B cell (primary cell): ENCODE measurements around the gene SLCO2B1. TPM values are rescaled to one million over a fixed set of nuclear protein-coding genes. Genes with fewer than 3 reads are reported as not detected.

Experiments
- ATAC-seq: fragments of 200-7000 bp; cut with Tn5 transposase; one replicate; pipeline ENCODE4 v1.10.0; 2021; ENCODE audit warnings: low read depth, mild to moderate bottlenecking, moderate number of reproducible peaks, moderate library complexity
- CTCF ChIA-PET: fragments of 350-600 bp; sonication (Branson Sonifier 250); formaldehyde crosslinking; loops from one replicate; lab custom pipeline; 2021; ENCODE audit warnings: antibody characterized with exemption, inconsistent platforms; lab: Charles Lee
- POLR2A ChIA-PET: fragments of 350-600 bp; sonication (Branson Sonifier 250); formaldehyde crosslinking; loops from one replicate; lab custom pipeline; 2021; ENCODE audit warnings: antibody characterized with exemption; lab: Charles Lee
- DNase-seq: peaks from one replicate; pipeline ENCODE4 v3.0.0; 2013
- H2AFZ ChIP-seq: 2 replicates; pipeline ENCODE4 v1.6.1; 2012; ENCODE audit warnings: mild to moderate bottlenecking, low read depth, low read length; ENCODE audit not compliant: insufficient read depth, poor library complexity, severe bottlenecking
- H3K27ac ChIP-seq, 2 donors: 1 replicate in 1 of 2; 2 replicates in 1 of 2; pipeline ENCODE4 v1.5.1; 2012 to 2013; ENCODE audit warnings: low read length in 2 of 2, mild to moderate bottlenecking in 2 of 2, moderate library complexity in 1 of 2
- H3K27me3 ChIP-seq, 4 experiments: fragments of 200-600 bp in 1 of 4; sonication (generic) in 1 of 4; replicated peaks in 1 of 4; 1 replicate in 2 of 4; 2 replicates in 2 of 4; pipeline versions ENCODE4 v1.6.1 to v1.7.0; 2013 to 2016; ENCODE audit warnings: low read length in 3 of 4, mild to moderate bottlenecking in 2 of 4, mixed read lengths in 1 of 4, moderate library complexity in 1 of 4; ENCODE audit not compliant: insufficient read depth in 4 of 4, control insufficient read depth in 3 of 4; ENCODE audit errors: control extremely low read depth in 1 of 4
- H3K36me3 ChIP-seq, 2 experiments: replicated peaks in 1 of 2; 1 replicate in 1 of 2; 2 replicates in 1 of 2; pipeline versions ENCODE4 v1.6.1 to v1.7.1; 2013; ENCODE audit warnings: low read length in 1 of 2; ENCODE audit not compliant: insufficient read depth in 2 of 2, control insufficient read depth in 1 of 2; ENCODE audit errors: control extremely low read depth in 1 of 2, extremely low read depth in 1 of 2
- H3K4me1 ChIP-seq, 2 donors: fragments of 200-600 bp in 1 of 2; sonication (generic) in 1 of 2; 1 replicate in 1 of 2; 2 replicates in 1 of 2; pipeline versions ENCODE4 v1.5.1 to v1.6.1; 2013 to 2017; ENCODE audit warnings: low read length in 2 of 2; ENCODE audit not compliant: control insufficient read depth in 2 of 2, insufficient read depth in 2 of 2
- H3K4me2 ChIP-seq: replicated peaks from 2 replicates; pipeline ENCODE3; 2012; ENCODE audit warnings: mild to moderate bottlenecking, low read depth, low read length; ENCODE audit not compliant: poor library complexity, severe bottlenecking
- H3K4me3 ChIP-seq, 5 experiments: fragments of 200-600 bp in 1 of 5; sonication (generic) in 1 of 5; 1 replicate in 3 of 5; 2 replicates in 2 of 5; pipeline versions ENCODE4 v1.5.1 to v1.7.0; 2011 to 2016; ENCODE audit warnings: low read length in 4 of 5, mild to moderate bottlenecking in 4 of 5, low read depth in 2 of 5, control low read depth in 1 of 5, moderate library complexity in 1 of 5; ENCODE audit not compliant: insufficient read depth in 1 of 5; ENCODE audit errors: control extremely low read depth in 1 of 5, extremely low read depth in 1 of 5
- H3K79me2 ChIP-seq: fragments of 200-600 bp; sonication (generic); one replicate; pipeline ENCODE4 v1.6.0; 2016; ENCODE audit warnings: low read length; ENCODE audit not compliant: control insufficient read depth, insufficient read depth
- H3K9ac ChIP-seq: fragments of 200-600 bp; sonication (generic); 2 replicates; pipeline ENCODE4 v1.6.1; 2017; ENCODE audit warnings: mild to moderate bottlenecking, low read length, moderate library complexity
- H3K9me3 ChIP-seq, 3 donors: one replicate each; pipeline versions ENCODE4 v1.6.1 to v1.7.1; 2013; ENCODE audit warnings: low read length in 2 of 3; ENCODE audit not compliant: control insufficient read depth in 2 of 3, insufficient read depth in 1 of 3; ENCODE audit errors: control extremely low read depth in 1 of 3
- H4K20me1 ChIP-seq: 2 replicates; pipeline ENCODE4 v1.6.0; 2012; ENCODE audit warnings: mild to moderate bottlenecking, low read length; ENCODE audit not compliant: insufficient read depth, control insufficient read depth, poor library complexity, severe bottlenecking
- H3K27ac Mint-ChIP-seq: one replicate; pipeline ENCODE4 v1.8.0; 2021; ENCODE audit warnings: mixed read lengths
- H3K27me3 Mint-ChIP-seq: one replicate; pipeline ENCODE4 v1.8.0; 2021; ENCODE audit warnings: mixed read lengths
- H3K4me1 Mint-ChIP-seq: one replicate; pipeline ENCODE4 v1.8.0; 2021; ENCODE audit warnings: mixed read lengths
- H3K4me3 Mint-ChIP-seq: one replicate; pipeline ENCODE4 v1.8.0; 2021; ENCODE audit warnings: mixed read lengths
- H3K9me3 Mint-ChIP-seq: one replicate; pipeline ENCODE4 v1.8.0; 2022; ENCODE audit warnings: mixed read lengths; ENCODE audit not compliant: insufficient read depth
- CTCF ChIP-seq: fragments of 200-600 bp; IDR thresholded peaks from one replicate; pipeline ENCODE4 v1.8.0; 2022; ENCODE audit warnings: antibody characterized with exemption, mild to moderate bottlenecking
- EZH2 ChIP-seq: IDR thresholded peaks from 2 replicates; pipeline ENCODE4 v1.6.1; 2012; ENCODE audit warnings: borderline replicate concordance, low read depth, mild to moderate bottlenecking, moderate library complexity, low read length; ENCODE audit not compliant: insufficient read depth, poor library complexity, severe bottlenecking
- WGBS: methylation state at CpG from one replicate; pipeline ENCODE4 v1.1.5; 2013; ENCODE audit warnings: missing lambda C conversion rate; ENCODE audit not compliant: insufficient coverage; 5-methylcytosine and 5-hydroxymethylcytosine counted together
- intact Hi-C: fragments of 100-400 bp; cut with micrococcal nuclease; formaldehyde crosslinking; loops from one replicate; pipeline ENCODE4 v1.10.0; 2022
- polyA minus RNA-seq: library from RNA; depleted of rRNA, polyadenylated mRNA; stranded (reverse); fragments of >200 nt; gene quantifications from 2 replicates; pipeline ENCODE4 v1.2.3, GENCODE V29; 2012
- polyA plus RNA-seq: library from polyadenylated mRNA; depleted of rRNA; stranded (reverse); fragments of >200 nt; gene quantifications from 2 replicates; pipeline ENCODE4 v1.2.3, GENCODE V29; 2012
- total RNA-seq, 2 donors: library from RNA; stranded (reverse); fragments of 120-200 nt in 1 of 2; gene quantifications; 1 replicate in 1 of 2; 2 replicates in 1 of 2; pipeline versions ENCODE4 v1.2.3 to v1.2.4, GENCODE V29; 2013 to 2022

The SLCO2B1 gene, protein sequence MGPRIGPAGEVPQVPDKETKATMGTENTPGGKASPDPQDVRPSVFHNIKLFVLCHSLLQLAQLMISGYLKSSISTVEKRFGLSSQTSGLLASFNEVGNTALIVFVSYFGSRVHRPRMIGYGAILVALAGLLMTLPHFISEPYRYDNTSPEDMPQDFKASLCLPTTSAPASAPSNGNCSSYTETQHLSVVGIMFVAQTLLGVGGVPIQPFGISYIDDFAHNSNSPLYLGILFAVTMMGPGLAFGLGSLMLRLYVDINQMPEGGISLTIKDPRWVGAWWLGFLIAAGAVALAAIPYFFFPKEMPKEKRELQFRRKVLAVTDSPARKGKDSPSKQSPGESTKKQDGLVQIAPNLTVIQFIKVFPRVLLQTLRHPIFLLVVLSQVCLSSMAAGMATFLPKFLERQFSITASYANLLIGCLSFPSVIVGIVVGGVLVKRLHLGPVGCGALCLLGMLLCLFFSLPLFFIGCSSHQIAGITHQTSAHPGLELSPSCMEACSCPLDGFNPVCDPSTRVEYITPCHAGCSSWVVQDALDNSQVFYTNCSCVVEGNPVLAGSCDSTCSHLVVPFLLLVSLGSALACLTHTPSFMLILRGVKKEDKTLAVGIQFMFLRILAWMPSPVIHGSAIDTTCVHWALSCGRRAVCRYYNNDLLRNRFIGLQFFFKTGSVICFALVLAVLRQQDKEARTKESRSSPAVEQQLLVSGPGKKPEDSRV
- total RNA-seq: 1.2 and 1.3 TPM in 2 replicates
- total RNA-seq (2013): 0.28 TPM
- polyA plus RNA-seq: not detected in 2 replicates
- polyA minus RNA-seq: 0.29 TPM in 1 of 2 replicates, not detected in the other

- intact Hi-C loops: no loop called here
- Histone ChIP-seq H3K4me1 (no peaks in the 10 kb centered on the region), H3K9me3 (no peaks in the 10 kb centered on the region), H2AFZ (no peak within 1 kb of the TSS), H3K79me2 (no peaks in the 10 kb centered on the region), H4K20me1 (no peaks in the 10 kb centered on the region), H3K4me3 (no peak within 1 kb of the TSS), H3K27ac (no peak within 1 kb of the TSS), H3K9ac (no peak within 1 kb of the TSS), H3K27me3 (no peaks in the 10 kb centered on the region), H3K36me3 (no peaks in the 10 kb centered on the region), H3K4me2 (no peak within 1 kb of the TSS)
- WGBS: 50% methylated on average over 2 of the region's 4 CpGs
- H3K27ac Mint-ChIP-seq: no peak within 1 kb of the TSS
- ATAC-seq (no peak), DNase-seq (no peak)
- H3K4me1 Mint-ChIP-seq: no peaks in the 10 kb centered on the region
- no peak within 1 kb of the TSS for H3K4me3 Mint-ChIP-seq
- H3K9me3 Mint-ChIP-seq: no peaks in the 10 kb centered on the region
- TF ChIP-seq CTCF (no peak), EZH2 (no peak)
- ChIA-PET CTCF (interaction anchor here (2.7 to 3.0 kb wide), 2 partner anchors 11 to 97 kb away, joined by 11 to 19 read pairs; no protein-coding TSS in a partner anchor), POLR2A (no interaction called here)
- peaks cover 23% of the 10 kb centered on the region for H3K27me3 Mint-ChIP-seq
Measured at GRCh38 chr11:75150879-75151278, at the start of gene SLCO2B1. Gene SLCO2B1, plus strand, starts transcription at chr11:75151107. Its CDS starts 275 bp downstream, at chr11:75151382.
